SK-MEL-5 (cell line): ENCODE results near the gene NKAIN4. TPM values are rescaled to one million over a fixed set of nuclear protein-coding genes. Genes with fewer than 3 reads are reported as not detected.
"Not testable (repeated sequence)": the region's sequence is repeated elsewhere in the genome, so short reads cannot be mapped to it uniquely, and the experiment has no call there.

ENCODE experiments used
- DNase-seq: peaks from one replicate; pipeline ENCODE4 v3.0.0-alpha.2; 2016; ENCODE audit warnings: low read depth, low spot score
- in situ Hi-C: cut with HindIII; loops from 2 replicates; pipeline ENCODE4 v1.10.0; 2016; ENCODE audit warnings: low sequenced_read_pairs, high pct_unique_total_duplicates, low pct_unique_long_range_greater_than_20kb
- total RNA-seq: library from RNA; depleted of rRNA; stranded (reverse); fragments of >200 nt; shearing (Covaris generic); gene quantifications from 2 replicates; pipeline ENCODE4 v1.2.3, GENCODE V29; 2014

Gene NKAIN4
- total RNA-seq, 1 experiment from 2014 or later: not detected

GRCh38 chr20:63264519-63264918, 10.3 kb upstream of the NKAIN4 start:
- DNase-seq: no peak
- in situ Hi-C loops: no loop called here

GRCh38 chr20:63264000-63264399, 9.7 kb upstream of the NKAIN4 start:
- no peak for DNase-seq
- in situ Hi-C loops: no loop called here

GRCh38 chr20:63262836-63263235, 8.6 kb upstream of the NKAIN4 start:
- in situ Hi-C loops: no loop called here

GRCh38 chr20:63261795-63262528, 7.7 kb upstream of the NKAIN4 start:
- DNase-seq: no peak
- in situ Hi-C loops: no loop called here

More at GRCh38 chr20:63262836-63263235, 8.6 kb upstream of the NKAIN4 start:
- DNase-seq: no peak

- in situ Hi-C loops: no loop called here
- DNase-seq: no peak
Measured at GRCh38 chr20:63261060-63261794, 7.0 kb upstream of the NKAIN4 start.

GRCh38 chr20:63260521-63260920, 6.3 kb upstream of the NKAIN4 start:
- no peak for DNase-seq
- in situ Hi-C loops: no loop called here

- DNase-seq: no peak
- in situ Hi-C loops: no loop called here
Measured at GRCh38 chr20:63259734-63260460, 5.6 kb upstream of the NKAIN4 start.

GRCh38 chr20:63258781-63259180, 4.5 kb upstream of the NKAIN4 start:
- in situ Hi-C loops: no loop called here
- DNase-seq: no peak

GRCh38 chr20:63257629-63258028, 3.4 kb upstream of the NKAIN4 start:
- DNase-seq: no peak
- in situ Hi-C loops: no loop called here

GRCh38 chr20:63256954-63257353, 2.7 kb upstream of the NKAIN4 start:
- no peak for DNase-seq
- in situ Hi-C loops: no loop called here

- in situ Hi-C loops: no loop called here
- no peak for DNase-seq
Measured at GRCh38 chr20:63255931-63256704, 1.9 kb upstream of the NKAIN4 start.

- DNase-seq: no peak
- in situ Hi-C loops: no loop called here
Measured at GRCh38 chr20:63254606-63255384, 532 bp upstream of the NKAIN4 start.

- in situ Hi-C loops: no loop called here
- DNase-seq: no peak
Measured at GRCh38 chr20:63253438-63254231, 628 bp downstream of the NKAIN4 start.

- DNase-seq: no peak
- in situ Hi-C loops: no loop called here
Measured at GRCh38 chr20:63253065-63253437, 1.2 kb downstream of the NKAIN4 start.

- DNase-seq: no peak
- in situ Hi-C loops: no loop called here
Measured at GRCh38 chr20:63252284-63252711, 2.0 kb downstream of the NKAIN4 start.

- not testable (repeated sequence) for DNase-seq
Measured at GRCh38 chr20:63251350-63251749, 2.9 kb downstream of the NKAIN4 start.

More at GRCh38 chr20:63251350-63251749, 2.9 kb downstream of the NKAIN4 start:
- in situ Hi-C loops: not testable (repeated sequence)
